ENCODE measurements around the gene CES2.
"Not testable (repeated sequence)": the region's sequence is repeated elsewhere in the genome, so short reads cannot be mapped to it uniquely, and the experiment has no call there.

The CES2 gene

GRCh38 chr16:66934839-66935313, 440 bp upstream of the CES2 start:
- DNase-seq (ENCODE audit: low read depth, low spot score) = not testable (repeated sequence)

DNA sequence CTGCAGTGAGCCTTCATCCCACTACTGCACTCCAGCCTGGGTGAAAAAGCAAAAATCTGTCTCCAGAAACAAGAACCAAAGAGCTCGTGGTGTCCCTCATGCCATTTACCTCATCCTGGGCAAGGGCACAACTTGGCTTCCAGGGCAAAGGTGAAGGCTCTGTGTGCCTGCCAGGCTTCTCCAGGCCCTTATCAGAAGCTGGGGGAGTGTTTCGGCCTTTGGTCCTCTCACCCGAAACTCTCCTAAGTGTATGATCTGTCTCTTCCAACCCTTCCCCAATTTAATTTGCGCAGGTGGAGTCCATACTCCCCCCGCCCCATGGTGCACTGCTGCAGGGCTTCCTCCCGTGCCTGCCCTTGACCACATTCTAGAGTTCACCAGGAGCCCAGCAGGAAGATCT, 1.1 kb downstream of the CES2 start:
- DNase-seq (ENCODE audit: low read depth, low spot score) = no peak

DNA sequence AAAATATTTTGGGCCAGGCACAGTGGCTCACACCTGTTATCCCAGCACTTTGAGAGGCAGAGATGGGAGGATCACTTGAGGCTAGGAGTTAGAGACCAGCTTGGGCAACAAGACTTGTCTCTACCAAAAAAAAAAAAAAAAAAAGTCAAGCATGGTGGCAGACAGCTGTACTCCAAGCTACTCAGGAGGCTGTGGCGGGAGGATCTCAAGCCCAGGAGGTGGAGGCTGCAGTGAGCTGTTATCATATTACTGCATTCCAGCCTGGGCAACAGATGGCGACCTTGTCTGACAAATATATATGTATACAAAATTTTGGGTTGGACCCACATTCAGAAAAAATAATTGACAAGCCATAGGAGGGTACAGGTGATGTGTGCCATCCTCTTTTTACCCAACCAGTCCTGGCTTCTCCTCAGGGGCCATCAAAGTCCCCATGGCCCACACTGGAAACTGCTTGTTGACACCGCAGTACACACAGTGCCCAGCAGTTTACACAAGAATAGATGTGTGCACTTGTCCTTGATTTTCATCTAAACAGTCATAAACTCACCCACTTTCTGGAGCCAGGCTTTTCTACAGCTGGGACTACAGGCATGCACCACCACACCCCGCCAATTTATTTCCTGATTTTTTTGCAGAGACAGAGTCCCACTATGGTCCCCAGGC, 1.7 kb downstream of the CES2 start:
- DNase-seq (ENCODE audit: low read depth, low spot score) = no peak

DNA sequence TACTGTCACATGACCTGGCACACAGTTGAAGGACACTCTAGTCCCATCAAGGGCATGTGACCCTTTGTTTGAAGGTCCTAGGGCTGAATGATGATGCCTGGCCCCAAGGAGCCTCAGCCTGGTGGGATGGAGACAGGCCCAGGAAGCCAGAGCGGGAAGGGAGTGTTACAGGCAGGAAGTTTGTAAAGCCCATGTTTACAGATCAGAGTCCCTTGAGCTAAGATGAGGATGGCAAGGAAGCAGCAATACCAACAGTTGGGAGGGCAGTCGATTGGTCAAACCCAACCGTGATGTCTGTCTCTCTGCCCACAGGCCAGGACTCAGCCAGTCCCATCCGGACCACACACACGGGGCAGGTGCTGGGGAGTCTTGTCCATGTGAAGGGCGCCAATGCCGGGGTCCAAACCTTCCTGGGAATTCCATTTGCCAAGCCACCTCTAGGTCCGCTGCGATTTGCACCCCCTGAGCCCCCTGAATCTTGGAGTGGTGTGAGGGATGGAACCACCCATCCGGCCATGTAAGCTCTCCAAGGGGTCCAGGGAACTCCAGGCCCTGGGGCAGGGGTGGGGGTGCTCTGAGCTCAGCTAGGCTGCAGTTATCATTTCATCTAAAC, 2.5 kb downstream of the CES2 start:
- no peak for DNase-seq (ENCODE audit: low read depth, low spot score)

GRCh38 chr16:66939366-66939765, 4.0 kb downstream of the CES2 start:
- no peak for DNase-seq (ENCODE audit: low read depth, low spot score)

- DNase-seq (ENCODE audit: low read depth, low spot score) = no peak
Observed at GRCh38 chr16:66940236-66940635, 4.9 kb downstream of the CES2 start.

- no peak for DNase-seq (ENCODE audit: low read depth, low spot score)
Observed at GRCh38 chr16:66942981-66943380, 7.7 kb downstream of the CES2 start.

- no peak for DNase-seq (ENCODE audit: low read depth, low spot score)
Observed at GRCh38 chr16:66943426-66944053, 8.2 kb downstream of the CES2 start.

DNA sequence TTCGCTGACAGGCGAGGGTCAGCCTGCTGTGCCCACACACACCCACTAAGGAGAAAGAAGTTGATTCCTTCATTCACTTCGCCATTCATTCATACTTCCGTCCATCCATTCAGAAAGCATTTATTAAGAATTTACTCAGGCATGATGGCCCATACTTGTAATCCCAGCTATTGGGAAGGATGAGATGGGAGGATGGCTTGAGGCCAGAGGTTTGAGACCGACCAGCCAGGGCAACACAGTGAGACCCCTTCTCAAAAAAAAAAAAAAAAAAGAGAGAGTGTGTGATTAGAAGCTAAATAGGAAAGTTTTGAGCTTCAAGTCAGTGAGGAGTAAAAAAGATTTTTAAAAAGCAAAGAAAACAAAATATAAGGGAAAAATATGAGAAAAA, 8.7 kb downstream of the CES2 start:
- DNase-seq (ENCODE audit: low read depth, low spot score) = no peak

GRCh38 chr16:66944971-66945370, 9.7 kb downstream of the CES2 start:
- DNase-seq (ENCODE audit: low read depth, low spot score) = not testable (repeated sequence)

- DNase-seq (ENCODE audit: low read depth, low spot score) = no peak
Observed at GRCh38 chr16:66945939-66946338, 10.6 kb downstream of the CES2 start.

GRCh38 chr16:66946541-66946940, 11.2 kb downstream of the CES2 start:
- no peak for DNase-seq (ENCODE audit: low read depth, low spot score)

DNA sequence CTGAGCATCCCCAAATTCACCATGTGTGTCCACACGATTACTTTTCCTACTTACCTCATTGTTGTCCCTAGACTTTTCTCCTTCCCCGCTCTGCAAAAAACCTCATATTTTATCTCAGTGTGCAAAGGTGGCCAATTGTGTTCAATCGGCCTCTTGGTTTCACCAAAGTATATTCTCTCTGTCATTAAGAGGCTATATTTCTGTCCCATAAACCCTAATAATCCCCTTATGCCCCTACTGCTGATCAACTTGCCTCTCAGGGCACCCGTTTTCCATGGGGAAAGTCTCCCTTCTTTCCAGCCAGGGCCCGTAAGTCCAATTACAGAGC, 11.6 kb downstream of the CES2 start:
- no peak for DNase-seq (ENCODE audit: low read depth, low spot score)

DNA sequence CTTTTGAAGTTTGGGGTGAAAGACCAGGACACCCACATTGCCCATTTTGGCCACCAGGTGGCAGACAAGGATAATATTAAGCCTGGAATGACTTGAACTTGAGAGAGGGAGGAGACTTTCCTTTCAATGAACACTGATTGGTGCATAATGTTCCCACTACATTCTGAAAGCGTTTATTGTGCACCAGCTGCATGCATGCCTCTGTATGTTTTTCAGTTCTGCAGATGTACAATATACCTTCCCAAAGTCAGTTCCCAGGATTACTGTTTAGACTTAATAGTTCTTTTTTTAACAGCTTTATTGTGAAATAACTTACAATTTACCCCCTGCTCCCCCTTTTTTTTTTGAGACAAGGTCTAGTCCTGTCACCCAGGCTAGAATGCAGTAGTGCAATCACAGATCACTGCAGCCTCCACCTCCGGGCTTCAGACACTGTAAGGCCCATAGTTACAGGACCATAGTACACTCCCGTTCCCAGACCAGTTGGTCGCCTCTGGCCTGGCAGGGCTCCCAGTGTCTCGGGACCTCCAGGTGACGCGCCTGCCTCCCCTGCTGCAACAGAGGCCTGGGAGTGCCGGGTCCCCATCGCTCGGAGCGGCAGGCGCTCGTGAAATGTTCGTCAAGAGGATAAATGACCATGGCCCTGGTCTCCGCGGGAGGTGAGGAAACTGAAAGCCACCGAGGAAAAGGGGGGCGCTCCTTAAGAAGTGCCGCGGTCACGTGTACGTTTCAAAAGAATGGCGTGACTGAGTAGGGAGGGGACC, 12.2 kb downstream of the CES2 start:
- DNase-seq (ENCODE audit: low read depth, low spot score) = peak; percentile 78

GRCh38 chr16:66948134-66948836, 13.0 kb downstream of the CES2 start:
- DNase-seq (ENCODE audit: low read depth, low spot score) = no peak

DNA sequence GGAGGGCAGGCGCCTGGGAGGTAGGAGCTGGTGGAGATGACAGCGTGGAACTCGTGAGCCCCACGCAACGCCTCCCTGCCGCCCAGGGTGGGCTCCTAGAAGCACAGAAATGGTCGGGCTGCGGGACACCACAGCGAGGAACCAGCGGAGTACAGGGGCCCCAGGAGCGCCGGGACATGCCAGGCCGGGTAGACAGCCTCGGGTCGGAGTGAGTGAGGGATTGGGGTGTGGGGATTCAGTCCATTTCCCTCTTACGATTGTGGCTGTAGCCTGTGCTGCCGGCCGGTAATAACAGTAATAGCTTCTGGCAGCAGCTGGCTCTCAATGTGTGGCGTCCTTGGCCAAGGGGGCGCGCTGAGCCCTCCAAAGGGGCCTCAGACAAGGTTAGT, 13.5 kb downstream of the CES2 start:
- no peak for DNase-seq (ENCODE audit: low read depth, low spot score)

- DNase-seq (ENCODE audit: low read depth, low spot score) = no peak
Observed at GRCh38 chr16:66949472-66949871, 14.2 kb downstream of the CES2 start.

- DNase-seq (ENCODE audit: low read depth, low spot score) = no peak
Observed at GRCh38 chr16:66950437-66950836, 15.1 kb downstream of the CES2 start.

DNA sequence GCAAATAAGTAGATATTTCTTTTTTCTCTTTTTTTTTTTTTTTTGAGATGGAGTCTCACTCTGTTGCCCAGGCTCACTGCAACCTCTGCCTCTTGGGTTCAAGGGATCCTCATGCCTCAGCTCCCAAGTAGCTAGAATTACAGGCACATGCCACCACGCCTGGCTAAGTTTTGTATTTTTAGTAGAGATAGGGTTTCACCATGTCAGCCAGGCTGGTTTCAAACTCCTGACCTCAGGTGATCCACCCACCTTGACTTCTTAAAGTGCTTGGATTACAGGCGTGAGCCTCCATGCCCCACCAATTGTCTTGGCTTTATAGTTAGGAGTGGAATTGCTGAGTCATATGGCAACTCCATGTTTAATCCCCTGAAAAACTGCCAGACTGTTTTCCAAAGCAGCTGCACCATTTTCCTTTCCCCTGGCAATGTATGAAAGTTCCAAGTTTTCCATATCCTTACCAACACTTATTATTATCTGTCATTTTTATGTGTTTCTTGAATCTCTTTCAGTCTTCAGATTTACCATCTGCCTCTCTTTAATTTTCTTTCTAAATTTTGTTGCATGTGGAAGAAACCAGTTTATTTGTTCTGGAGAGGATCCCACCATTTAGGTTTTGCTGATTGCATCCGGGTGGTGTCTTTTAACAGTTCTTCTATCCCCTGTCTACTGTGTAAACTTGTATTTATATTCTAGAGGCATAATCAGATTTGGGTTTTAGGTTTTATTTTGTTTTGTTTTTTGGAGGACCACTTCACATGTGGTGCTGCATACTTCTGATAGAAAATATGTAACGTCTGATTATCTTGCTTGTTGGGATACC, 15.9 kb downstream of the CES2 start:
- DNase-seq (ENCODE audit: low read depth, low spot score) = no peak

DNA sequence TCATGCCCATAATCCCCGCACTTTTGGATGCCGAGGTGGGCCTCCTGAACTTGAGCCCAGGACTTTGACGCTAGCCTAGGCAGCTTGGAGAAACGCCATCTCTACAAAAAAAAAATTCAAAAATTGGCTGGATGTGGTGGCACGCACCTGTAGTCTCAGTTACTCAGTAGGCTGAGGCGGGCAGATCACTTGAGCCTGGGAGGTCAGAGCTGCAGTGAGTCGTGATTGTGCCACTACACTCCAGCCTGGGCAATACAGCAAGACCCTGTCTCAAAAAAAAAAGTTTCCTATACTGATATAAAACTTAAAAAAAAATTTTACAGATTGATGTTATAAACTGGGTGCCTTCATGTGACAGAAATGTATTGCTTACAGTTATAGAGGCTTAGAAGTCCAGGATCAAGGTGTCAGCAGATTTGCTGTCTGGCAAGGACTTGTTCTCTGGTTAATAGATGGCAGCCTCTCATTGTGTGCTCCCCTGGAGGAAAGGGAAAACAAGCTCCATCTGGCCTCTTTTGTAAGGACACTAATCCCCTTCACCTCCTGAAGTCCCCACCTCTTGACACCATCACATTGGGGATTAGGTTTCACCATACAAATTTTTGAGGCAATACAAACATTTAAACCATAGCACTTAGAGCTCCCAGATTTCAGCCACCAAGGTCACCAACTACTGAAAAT, 17.3 kb downstream of the CES2 start:
- no peak for DNase-seq (ENCODE audit: low read depth, low spot score)

All from ELF-1 (cell line).